GM23338 (cell line): ENCODE measurements around the gene ZNF71. TPM values are rescaled to one million over a fixed set of nuclear protein-coding genes. Genes with fewer than 3 reads are reported as not detected.
A peak's percentile ranks its signal among the peaks of the same experiment; 100 is the strongest.

ENCODE experiments used
- ATAC-seq: fragments of 200-7000 bp; cut with Tn5 transposase; 3 replicates; pipeline ENCODE4 v1.9.1; 2020
- DNase-seq: peaks from one replicate; pipeline ENCODE4 v3.0.0-alpha.2; 2015; ENCODE audit warnings: low spot score
- H2AFZ ChIP-seq: fragments of 200-600 bp; sonication (generic); 2 replicates; pipeline ENCODE4 v1.8.0; 2016; ENCODE audit warnings: antibody characterized with exemption, mild to moderate bottlenecking, moderate library complexity
- H3F3A ChIP-seq: fragments of 200-600 bp; sonication (generic); replicated peaks from 2 replicates; pipeline ENCODE4 v1.8.0; 2017; ENCODE audit warnings: antibody characterized with exemption, mixed run types, low read depth
- H3K27ac ChIP-seq: fragments of 200-600 bp; sonication (generic); 2 replicates; pipeline ENCODE4 v1.6.1; 2016; ENCODE audit warnings: low read depth
- H3K27me3 ChIP-seq: fragments of 200-600 bp; sonication (generic); 2 replicates; pipeline ENCODE4 v1.8.0; 2016; ENCODE audit warnings: mild to moderate bottlenecking, mixed run types, moderate library complexity; ENCODE audit not compliant: insufficient read depth
- H3K36me3 ChIP-seq: fragments of 200-600 bp; sonication (generic); 2 replicates; pipeline ENCODE4 v1.8.0; 2016; ENCODE audit warnings: mild to moderate bottlenecking; ENCODE audit not compliant: insufficient read depth
- H3K4me1 ChIP-seq: fragments of 200-600 bp; sonication (generic); 2 replicates; pipeline ENCODE4 v1.8.0; 2016; ENCODE audit warnings: mild to moderate bottlenecking, moderate library complexity; ENCODE audit not compliant: insufficient read depth
- H3K4me2 ChIP-seq: fragments of 200-600 bp; sonication (generic); 2 replicates; pipeline ENCODE4 v1.7.1; 2017; ENCODE audit warnings: mixed run types
- H3K4me3 ChIP-seq: fragments of 200-600 bp; sonication (generic); 2 replicates; pipeline ENCODE4 v1.6.1; 2016; ENCODE audit warnings: mixed run types
- H3K79me2 ChIP-seq: fragments of 200-600 bp; sonication (generic); replicated peaks from 2 replicates; pipeline ENCODE4 v1.8.0; 2017; ENCODE audit warnings: mild to moderate bottlenecking; ENCODE audit not compliant: insufficient read depth
- H3K9me2 ChIP-seq: fragments of 200-600 bp; sonication (generic); 2 replicates; pipeline ENCODE4 v1.8.0; 2017; ENCODE audit not compliant: insufficient read depth
- H4K20me1 ChIP-seq: fragments of 200-600 bp; sonication (generic); replicated peaks from 2 replicates; pipeline ENCODE4 v1.8.0; 2017; ENCODE audit warnings: mild to moderate bottlenecking; ENCODE audit not compliant: insufficient read depth
- H3K27ac Mint-ChIP-seq: 2 replicates; pipeline ENCODE4 v1.8.0; 2020; ENCODE audit warnings: inconsistent platforms, mild to moderate bottlenecking, moderate library complexity, mixed read lengths
- H3K27me3 Mint-ChIP-seq: 3 replicates; pipeline ENCODE4 v1.8.0; 2022; ENCODE audit warnings: low read depth, mild to moderate bottlenecking, moderate library complexity, mixed read lengths, inconsistent platforms; ENCODE audit not compliant: insufficient read depth, poor library complexity
- H3K36me3 Mint-ChIP-seq: 3 replicates; pipeline ENCODE4 v1.8.0; 2021; ENCODE audit warnings: low read depth, mild to moderate bottlenecking, inconsistent platforms, moderate library complexity, mixed read lengths
- H3K4me1 Mint-ChIP-seq: 3 replicates; pipeline ENCODE4 v1.8.0; 2020; ENCODE audit warnings: mild to moderate bottlenecking, inconsistent platforms, mixed read lengths
- H3K4me3 Mint-ChIP-seq: 3 replicates; pipeline ENCODE4 v1.8.0; 2021; ENCODE audit warnings: moderate library complexity, mild to moderate bottlenecking, inconsistent platforms, mixed read lengths
- H3K9me3 Mint-ChIP-seq: 3 replicates; pipeline ENCODE4 v1.8.0; 2020; ENCODE audit warnings: moderate library complexity, mild to moderate bottlenecking, inconsistent platforms, mixed read lengths
- CREB1 ChIP-seq: fragments of 250-450 bp; sonication (Bioruptor Pico); IDR thresholded peaks from 2 replicates; pipeline ENCODE4 v1.5.0; 2020; ENCODE audit warnings: low read depth, mild to moderate bottlenecking, moderate library complexity
- POLR2AphosphoS5 ChIP-seq: IDR thresholded peaks from 2 replicates; pipeline ENCODE4 v1.6.1; 2016; ENCODE audit warnings: antibody characterized with exemption, low read depth
- polyA plus RNA-seq: library from polyadenylated mRNA; unstranded; fragments of >200 nt; fragmentation: Nextera tagmentation; extraction: Ambion mirVana; gene quantifications from 2 replicates; pipeline ENCODE4 v1.2.1, GENCODE V29; 2016
- total RNA-seq: library from RNA; depleted of rRNA; stranded (reverse); fragments of >200 nt; shearing (Covaris generic); gene quantifications from 2 replicates; pipeline ENCODE4 v1.2.3, GENCODE V29; 2014
- TF ChIP-seq, protein P1 (sequence below): fragments of 250-450 bp; sonication (Bioruptor Pico); IDR thresholded peaks from 2 replicates; pipeline ENCODE4 v1.5.0; 2020; ENCODE audit warnings: mild to moderate bottlenecking, moderate library complexity
- TF ChIP-seq, protein P2 (sequence below): IDR thresholded peaks from one replicate; pipeline ENCODE4 v1.6.1; 2018; ENCODE audit warnings: antibody characterized with exemption; ENCODE audit not compliant: unreplicated experiment

The ZNF71 gene
- total and polyA plus RNA-seq, 2 experiments from 2014 or later, result 4.7 to 13.2 TPM

DNA sequence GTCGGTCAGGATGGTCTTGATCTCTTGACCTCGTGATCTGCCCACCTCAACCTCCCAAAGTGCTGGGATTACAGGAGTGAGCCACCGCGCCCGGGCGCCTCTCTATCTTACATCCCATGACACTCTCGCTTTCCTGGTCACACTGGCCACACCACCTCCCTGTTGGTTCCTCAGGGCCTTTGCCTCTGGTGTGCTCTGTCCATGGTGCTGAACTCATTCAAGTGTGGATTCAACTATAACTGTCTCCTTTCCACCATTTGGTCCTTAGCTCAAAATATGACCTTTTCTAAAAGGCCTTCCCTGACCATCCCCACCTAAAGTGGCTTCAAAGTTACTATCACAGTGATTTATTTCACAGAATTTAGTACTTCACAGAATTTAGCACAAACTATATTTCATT is 44.1 kb downstream of the ZNF71 start:
- H3K36me3 Mint-ChIP-seq, result peaks cover 28% of the 10 kb centered on the region
- no peaks in the 10 kb centered on the region for H4K20me1 ChIP-seq
- H3K27ac ChIP-seq, result no peak overlapping the region
- H3K27me3 ChIP-seq, result no peaks in the 10 kb centered on the region
- no peaks in the 10 kb centered on the region for H3K9me2 ChIP-seq
- no peak overlapping the region for H3K4me3 Mint-ChIP-seq
- H3K36me3 ChIP-seq, result no peaks in the 10 kb centered on the region; the same call in 1 of the 2 replicates
- no peak overlapping the region for H2AFZ ChIP-seq
- peak; percentile 48 for DNase-seq
- H3K79me2 ChIP-seq, result no peaks in the 10 kb centered on the region
- H3K4me1 ChIP-seq, result no peaks in the 10 kb centered on the region
- ATAC-seq, result no peak
- TF ChIP-seq POLR2AphosphoS5 (no peak), CREB1 (CRISPR knock-in tag) (no peak)
- TF ChIP-seq, protein P1, sequence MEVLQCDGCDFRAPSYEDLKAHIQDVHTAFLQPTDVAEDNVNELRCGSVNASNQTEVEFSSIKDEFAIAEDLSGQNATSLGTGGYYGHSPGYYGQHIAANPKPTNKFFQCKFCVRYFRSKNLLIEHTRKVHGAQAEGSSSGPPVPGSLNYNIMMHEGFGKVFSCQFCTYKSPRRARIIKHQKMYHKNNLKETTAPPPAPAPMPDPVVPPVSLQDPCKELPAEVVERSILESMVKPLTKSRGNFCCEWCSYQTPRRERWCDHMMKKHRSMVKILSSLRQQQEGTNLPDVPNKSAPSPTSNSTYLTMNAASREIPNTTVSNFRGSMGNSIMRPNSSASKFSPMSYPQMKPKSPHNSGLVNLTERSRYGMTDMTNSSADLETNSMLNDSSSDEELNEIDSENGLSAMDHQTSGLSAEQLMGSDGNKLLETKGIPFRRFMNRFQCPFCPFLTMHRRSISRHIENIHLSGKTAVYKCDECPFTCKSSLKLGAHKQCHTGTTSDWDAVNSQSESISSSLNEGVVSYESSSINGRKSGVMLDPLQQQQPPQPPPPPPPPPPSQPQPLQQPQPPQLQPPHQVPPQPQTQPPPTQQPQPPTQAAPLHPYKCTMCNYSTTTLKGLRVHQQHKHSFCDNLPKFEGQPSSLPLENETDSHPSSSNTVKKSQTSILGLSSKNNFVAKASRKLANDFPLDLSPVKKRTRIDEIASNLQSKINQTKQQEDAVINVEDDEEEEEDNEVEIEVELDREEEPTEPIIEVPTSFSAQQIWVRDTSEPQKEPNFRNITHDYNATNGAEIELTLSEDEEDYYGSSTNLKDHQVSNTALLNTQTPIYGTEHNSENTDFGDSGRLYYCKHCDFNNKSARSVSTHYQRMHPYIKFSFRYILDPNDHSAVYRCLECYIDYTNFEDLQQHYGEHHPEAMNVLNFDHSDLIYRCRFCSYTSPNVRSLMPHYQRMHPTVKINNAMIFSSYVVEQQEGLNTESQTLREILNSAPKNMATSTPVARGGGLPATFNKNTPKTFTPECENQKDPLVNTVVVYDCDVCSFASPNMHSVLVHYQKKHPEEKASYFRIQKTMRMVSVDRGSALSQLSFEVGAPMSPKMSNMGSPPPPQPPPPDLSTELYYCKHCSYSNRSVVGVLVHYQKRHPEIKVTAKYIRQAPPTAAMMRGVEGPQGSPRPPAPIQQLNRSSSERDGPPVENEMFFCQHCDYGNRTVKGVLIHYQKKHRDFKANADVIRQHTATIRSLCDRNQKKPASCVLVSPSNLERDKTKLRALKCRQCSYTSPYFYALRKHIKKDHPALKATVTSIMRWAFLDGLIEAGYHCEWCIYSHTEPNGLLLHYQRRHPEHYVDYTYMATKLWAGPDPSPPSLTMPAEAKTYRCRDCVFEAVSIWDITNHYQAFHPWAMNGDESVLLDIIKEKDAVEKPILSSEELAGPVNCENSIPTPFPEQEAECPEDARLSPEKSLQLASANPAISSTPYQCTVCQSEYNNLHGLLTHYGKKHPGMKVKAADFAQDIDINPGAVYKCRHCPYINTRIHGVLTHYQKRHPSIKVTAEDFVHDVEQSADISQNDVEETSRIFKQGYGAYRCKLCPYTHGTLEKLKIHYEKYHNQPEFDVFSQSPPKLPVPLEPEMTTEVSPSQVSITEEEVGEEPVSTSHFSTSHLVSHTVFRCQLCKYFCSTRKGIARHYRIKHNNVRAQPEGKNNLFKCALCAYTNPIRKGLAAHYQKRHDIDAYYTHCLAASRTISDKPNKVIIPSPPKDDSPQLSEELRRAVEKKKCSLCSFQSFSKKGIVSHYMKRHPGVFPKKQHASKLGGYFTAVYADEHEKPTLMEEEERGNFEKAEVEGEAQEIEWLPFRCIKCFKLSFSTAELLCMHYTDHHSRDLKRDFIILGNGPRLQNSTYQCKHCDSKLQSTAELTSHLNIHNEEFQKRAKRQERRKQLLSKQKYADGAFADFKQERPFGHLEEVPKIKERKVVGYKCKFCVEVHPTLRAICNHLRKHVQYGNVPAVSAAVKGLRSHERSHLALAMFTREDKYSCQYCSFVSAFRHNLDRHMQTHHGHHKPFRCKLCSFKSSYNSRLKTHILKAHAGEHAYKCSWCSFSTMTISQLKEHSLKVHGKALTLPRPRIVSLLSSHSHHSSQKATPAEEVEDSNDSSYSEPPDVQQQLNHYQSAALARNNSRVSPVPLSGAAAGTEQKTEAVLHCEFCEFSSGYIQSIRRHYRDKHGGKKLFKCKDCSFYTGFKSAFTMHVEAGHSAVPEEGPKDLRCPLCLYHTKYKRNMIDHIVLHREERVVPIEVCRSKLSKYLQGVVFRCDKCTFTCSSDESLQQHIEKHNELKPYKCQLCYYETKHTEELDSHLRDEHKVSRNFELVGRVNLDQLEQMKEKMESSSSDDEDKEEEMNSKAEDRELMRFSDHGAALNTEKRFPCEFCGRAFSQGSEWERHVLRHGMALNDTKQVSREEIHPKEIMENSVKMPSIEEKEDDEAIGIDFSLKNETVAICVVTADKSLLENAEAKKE, result no peak
- TF ChIP-seq, protein P2, sequence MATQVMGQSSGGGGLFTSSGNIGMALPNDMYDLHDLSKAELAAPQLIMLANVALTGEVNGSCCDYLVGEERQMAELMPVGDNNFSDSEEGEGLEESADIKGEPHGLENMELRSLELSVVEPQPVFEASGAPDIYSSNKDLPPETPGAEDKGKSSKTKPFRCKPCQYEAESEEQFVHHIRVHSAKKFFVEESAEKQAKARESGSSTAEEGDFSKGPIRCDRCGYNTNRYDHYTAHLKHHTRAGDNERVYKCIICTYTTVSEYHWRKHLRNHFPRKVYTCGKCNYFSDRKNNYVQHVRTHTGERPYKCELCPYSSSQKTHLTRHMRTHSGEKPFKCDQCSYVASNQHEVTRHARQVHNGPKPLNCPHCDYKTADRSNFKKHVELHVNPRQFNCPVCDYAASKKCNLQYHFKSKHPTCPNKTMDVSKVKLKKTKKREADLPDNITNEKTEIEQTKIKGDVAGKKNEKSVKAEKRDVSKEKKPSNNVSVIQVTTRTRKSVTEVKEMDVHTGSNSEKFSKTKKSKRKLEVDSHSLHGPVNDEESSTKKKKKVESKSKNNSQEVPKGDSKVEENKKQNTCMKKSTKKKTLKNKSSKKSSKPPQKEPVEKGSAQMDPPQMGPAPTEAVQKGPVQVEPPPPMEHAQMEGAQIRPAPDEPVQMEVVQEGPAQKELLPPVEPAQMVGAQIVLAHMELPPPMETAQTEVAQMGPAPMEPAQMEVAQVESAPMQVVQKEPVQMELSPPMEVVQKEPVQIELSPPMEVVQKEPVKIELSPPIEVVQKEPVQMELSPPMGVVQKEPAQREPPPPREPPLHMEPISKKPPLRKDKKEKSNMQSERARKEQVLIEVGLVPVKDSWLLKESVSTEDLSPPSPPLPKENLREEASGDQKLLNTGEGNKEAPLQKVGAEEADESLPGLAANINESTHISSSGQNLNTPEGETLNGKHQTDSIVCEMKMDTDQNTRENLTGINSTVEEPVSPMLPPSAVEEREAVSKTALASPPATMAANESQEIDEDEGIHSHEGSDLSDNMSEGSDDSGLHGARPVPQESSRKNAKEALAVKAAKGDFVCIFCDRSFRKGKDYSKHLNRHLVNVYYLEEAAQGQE, result peak; percentile 66
- peaks cover 88% of the 10 kb centered on the region for H3K9me3 Mint-ChIP-seq
- no peak overlapping the region for H3K4me3 ChIP-seq
- peaks cover 9% of the 10 kb centered on the region for H3K27me3 Mint-ChIP-seq
- H3K4me2 ChIP-seq, result no peak overlapping the region
- no peaks in the 10 kb centered on the region for H3K4me1 Mint-ChIP-seq
- H3F3A ChIP-seq, result no peaks in the 10 kb centered on the region
- no peak overlapping the region for H3K27ac Mint-ChIP-seq
